NT2/D1 (cell line): ENCODE measurements around the gene ISM2.
"Not testable (repeated sequence)": the region's sequence is repeated elsewhere in the genome, so short reads cannot be mapped to it uniquely, and the experiment has no call there.

ENCODE experiments used
- DNase-seq: peaks from one replicate; pipeline ENCODE4 v3.0.0-alpha.2; 2011; ENCODE audit warnings: low read depth, low spot score
- H3K27me3 ChIP-seq: 2 replicates; pipeline ENCODE4 v1.6.0; 2011; ENCODE audit warnings: mild to moderate bottlenecking; ENCODE audit not compliant: insufficient read length, insufficient read depth
- H3K36me3 ChIP-seq: 2 replicates; pipeline ENCODE4 v1.6.1; 2011; ENCODE audit warnings: mild to moderate bottlenecking, low read length, mixed read lengths; ENCODE audit not compliant: insufficient read depth, insufficient read length
- H3K4me1 ChIP-seq: 2 replicates; pipeline ENCODE4 v1.5.1; 2011; ENCODE audit not compliant: insufficient read depth, insufficient read length
- H3K4me3 ChIP-seq: 2 replicates; pipeline ENCODE4 v1.5.1; 2011; ENCODE audit warnings: low read depth; ENCODE audit not compliant: insufficient read length
- H3K9ac ChIP-seq: 2 replicates; pipeline ENCODE4 v1.6.0; 2011; ENCODE audit warnings: low read depth; ENCODE audit not compliant: insufficient read length
- H3K9me3 ChIP-seq: 2 replicates; pipeline ENCODE4 v1.5.1; 2011; ENCODE audit warnings: mild to moderate bottlenecking, low read length; ENCODE audit not compliant: insufficient read depth
- SUZ12 ChIP-seq: IDR thresholded peaks from 2 replicates; pipeline ENCODE4 v1.6.1; 2011; ENCODE audit not compliant: insufficient read length, insufficient read depth; ENCODE audit errors: extremely low read depth
- YY1 ChIP-seq: IDR thresholded peaks from 2 replicates; pipeline ENCODE4 v1.6.1; 2011; ENCODE audit not compliant: insufficient read length, insufficient read depth
- ZNF274 ChIP-seq: IDR thresholded peaks from 2 replicates; pipeline ENCODE4 v1.6.1; 2011; ENCODE audit warnings: mild to moderate bottlenecking, low read depth, low read length

ISM2 gene

DNA sequence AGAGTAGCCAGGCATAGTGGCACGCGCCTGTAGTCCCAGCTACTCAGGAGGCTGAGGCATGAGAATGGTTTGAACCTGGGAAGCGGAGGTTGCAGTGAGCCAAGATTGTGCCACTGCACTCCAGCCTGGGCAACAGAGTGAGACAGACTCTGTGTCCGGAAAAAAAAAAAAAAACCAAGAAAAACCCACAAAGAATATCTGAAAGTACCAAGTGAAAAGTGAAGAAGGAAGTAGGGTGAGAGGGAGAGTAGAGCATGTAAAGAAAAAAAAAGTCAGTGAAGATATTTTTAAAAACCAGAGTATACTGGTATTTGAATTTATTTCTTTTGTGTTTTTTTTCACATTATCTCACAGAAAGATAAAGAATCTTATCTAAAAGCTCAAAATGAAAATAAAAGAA is 43.3 kb upstream of the ISM2 start:
- no peak overlapping the region for H3K4me3 ChIP-seq
- H3K9me3 ChIP-seq: no peaks in the 10 kb centered on the region
- peaks cover 9% of the 10 kb centered on the region for H3K36me3 ChIP-seq
- no peak overlapping the region for H3K9ac ChIP-seq
- H3K4me1 ChIP-seq: no peaks in the 10 kb centered on the region
- DNase-seq: no peak
- TF ChIP-seq ZNF274 (no peak), YY1 (no peak), SUZ12 (no peak)
- H3K27me3 ChIP-seq: no peaks in the 10 kb centered on the region

DNA sequence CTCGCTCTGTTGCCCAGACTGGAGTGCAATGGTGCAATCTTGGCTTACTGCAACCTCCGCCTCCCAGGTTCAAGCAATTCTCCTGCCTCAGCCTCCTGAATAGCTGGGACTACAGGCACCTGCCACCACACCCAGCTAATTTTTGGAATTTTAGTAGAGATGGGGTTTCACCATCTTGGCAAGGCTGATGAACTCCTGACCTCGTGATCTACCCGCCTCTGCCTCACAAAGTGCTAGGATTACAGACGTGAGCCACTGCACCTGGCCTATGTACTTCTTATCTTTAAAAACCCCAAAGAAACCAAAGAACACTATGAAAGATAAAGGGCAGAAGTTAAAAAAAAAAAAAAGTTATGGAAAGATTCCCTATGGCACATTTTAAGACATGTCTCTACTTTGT is 38.3 kb upstream of the ISM2 start:
- not testable (repeated sequence) for H3K36me3 ChIP-seq, H3K27me3 ChIP-seq, DNase-seq

DNA sequence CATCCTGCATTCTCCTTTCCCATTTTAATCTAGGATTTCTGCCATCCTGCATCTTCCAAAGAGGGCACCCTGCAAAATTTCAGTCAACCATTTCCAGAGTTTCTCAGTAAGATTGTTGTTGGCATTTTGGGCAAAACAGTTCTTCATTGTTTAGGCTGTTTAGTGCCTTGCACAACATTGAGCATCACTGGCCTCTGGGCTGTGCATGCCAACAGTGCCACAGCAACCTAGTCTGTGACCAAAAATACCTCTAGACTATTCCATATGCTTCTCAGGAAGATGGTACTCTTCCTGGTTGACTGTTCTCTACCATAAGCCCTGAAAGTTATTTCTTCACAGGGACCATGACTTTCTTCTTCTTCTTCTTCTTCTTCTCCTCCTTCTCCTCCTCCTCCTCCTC is 32.5 kb upstream of the ISM2 start:
- no peaks in the 10 kb centered on the region for H3K27me3 ChIP-seq
- H3K36me3 ChIP-seq: no peaks in the 10 kb centered on the region
- no peak for TF ChIP-seq YY1
- TF ChIP-seq SUZ12: no peak
- TF ChIP-seq ZNF274: no peak
- DNase-seq: no peak
- H3K4me3 ChIP-seq: no peak overlapping the region
- no peaks in the 10 kb centered on the region for H3K4me1 ChIP-seq
- H3K9me3 ChIP-seq: no peaks in the 10 kb centered on the region
- H3K9ac ChIP-seq: no peak overlapping the region

More for the DNA sequence above, 38.3 kb upstream of the ISM2 start:
- H3K4me1 ChIP-seq, H3K9ac ChIP-seq, H3K9me3 ChIP-seq, H3K4me3 ChIP-seq: not testable (repeated sequence)

DNA sequence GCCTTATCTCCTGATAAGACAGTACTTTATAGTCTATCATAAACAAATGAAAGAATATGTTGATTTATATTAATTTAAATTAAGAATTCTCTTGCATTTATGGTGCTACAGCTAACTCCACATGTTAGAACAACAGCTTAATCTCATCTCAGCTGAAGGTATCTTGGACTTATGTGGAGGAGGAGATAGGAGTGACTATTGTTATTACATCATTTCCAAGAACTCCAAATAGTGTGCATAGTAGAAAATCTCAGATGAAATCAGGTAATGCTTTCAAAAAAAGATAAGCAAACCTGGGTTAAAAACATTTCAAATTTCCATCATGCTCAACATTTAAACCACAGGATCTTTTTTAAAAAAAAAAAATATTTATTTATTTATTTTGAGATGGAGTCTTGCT is 31.3 kb upstream of the ISM2 start:
- H3K4me1 ChIP-seq: no peaks in the 10 kb centered on the region
- no peak overlapping the region for H3K9ac ChIP-seq
- no peak for TF ChIP-seq ZNF274
- no peak for TF ChIP-seq SUZ12
- TF ChIP-seq YY1: no peak
- no peak overlapping the region for H3K4me3 ChIP-seq
- no peaks in the 10 kb centered on the region for H3K27me3 ChIP-seq
- H3K9me3 ChIP-seq: no peaks in the 10 kb centered on the region
- DNase-seq: no peak
- H3K36me3 ChIP-seq: no peaks in the 10 kb centered on the region

DNA sequence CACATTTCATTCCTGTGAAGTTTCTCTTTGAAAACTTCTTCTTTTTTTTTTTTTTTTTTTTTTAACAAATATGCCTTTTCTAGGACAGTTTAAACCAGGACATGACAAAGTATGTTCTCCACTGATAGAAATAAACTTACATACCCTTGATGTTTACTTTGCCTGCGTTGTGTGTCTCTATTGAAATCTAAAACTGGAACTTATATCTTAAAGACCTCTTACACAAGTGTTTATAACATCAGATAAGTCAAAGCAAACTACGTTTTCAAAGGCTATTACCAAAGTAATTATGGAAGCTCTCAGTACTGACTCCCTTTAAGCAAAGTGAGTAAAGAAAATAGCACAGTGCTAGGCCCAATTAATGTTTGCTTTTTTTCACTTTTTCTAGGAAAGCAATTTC is 30.6 kb upstream of the ISM2 start:
- H3K4me3 ChIP-seq: no peak overlapping the region
- TF ChIP-seq YY1 (no peak), ZNF274 (no peak), SUZ12 (no peak)
- H3K36me3 ChIP-seq: no peaks in the 10 kb centered on the region
- no peak overlapping the region for H3K9ac ChIP-seq
- H3K9me3 ChIP-seq: no peaks in the 10 kb centered on the region
- no peak for DNase-seq
- H3K27me3 ChIP-seq: no peaks in the 10 kb centered on the region
- no peaks in the 10 kb centered on the region for H3K4me1 ChIP-seq

DNA sequence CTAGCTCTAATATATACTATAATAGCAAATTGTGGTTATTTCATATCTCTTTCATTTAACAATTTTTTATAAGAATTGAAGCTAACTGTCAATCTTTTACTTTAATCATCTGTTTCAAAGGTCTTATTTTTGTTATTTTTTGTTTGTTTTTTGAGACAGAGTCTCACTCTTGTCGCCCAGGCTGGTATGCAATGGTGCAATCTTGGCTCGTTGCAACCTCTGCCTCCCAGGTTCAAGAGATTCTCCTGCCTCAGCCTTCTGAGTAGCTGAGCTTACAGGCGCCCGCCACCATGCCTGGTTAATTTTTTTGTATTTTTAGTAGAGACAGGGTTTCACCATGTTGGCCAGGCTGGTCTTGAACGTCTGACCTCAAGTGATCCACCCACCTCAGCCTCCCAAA is 30.1 kb upstream of the ISM2 start:
- H3K9me3 ChIP-seq, H3K4me1 ChIP-seq, H3K27me3 ChIP-seq, H3K9ac ChIP-seq, DNase-seq, H3K4me3 ChIP-seq, H3K36me3 ChIP-seq: not testable (repeated sequence)

DNA sequence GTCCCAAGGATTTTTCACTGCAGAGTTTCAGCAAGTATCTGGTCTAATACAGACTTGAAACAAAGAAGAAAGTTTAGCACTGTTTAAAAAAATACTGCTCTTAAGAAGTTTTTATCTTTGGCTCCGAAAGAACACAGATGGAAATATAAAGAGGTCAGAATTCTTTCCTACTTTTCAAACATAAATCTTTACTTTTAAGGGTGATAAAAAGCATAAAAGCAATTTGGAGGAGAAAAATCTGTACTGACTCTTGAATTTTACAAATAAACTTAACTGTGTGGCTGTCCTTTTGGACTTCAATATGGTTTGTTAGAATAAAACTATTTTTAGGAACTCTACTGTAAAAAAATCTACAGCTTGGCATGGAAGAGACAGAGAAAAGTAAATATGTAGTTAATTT is 27.6 kb upstream of the ISM2 start:
- Histone ChIP-seq H3K27me3 (no peaks in the 10 kb centered on the region), H3K4me3 (no peak overlapping the region), H3K36me3 (peaks cover 1% of the 10 kb centered on the region), H3K4me1 (no peaks in the 10 kb centered on the region), H3K9ac (no peak overlapping the region), H3K9me3 (no peaks in the 10 kb centered on the region)
- TF ChIP-seq YY1: no peak
- no peak for TF ChIP-seq ZNF274
- no peak for TF ChIP-seq SUZ12
- DNase-seq: no peak

DNA sequence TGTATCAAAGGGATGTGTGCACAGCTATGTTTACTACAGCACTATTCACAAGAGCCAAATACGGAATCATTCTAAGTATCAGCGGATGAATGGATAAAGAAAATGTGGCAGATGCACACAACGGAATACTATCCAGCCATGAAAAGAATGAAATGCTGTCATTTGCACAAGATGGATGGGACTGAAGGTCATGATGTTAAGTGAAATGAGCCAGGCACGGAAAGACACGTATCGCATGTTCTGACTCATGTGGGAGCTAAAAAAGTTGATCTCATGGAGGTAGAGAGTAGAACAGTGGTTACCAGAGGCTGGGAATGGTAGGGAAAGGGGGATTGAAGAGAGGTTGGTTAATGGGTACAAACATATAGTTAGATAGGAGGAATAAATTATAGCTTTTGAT is 25.9 kb upstream of the ISM2 start:
- no peak for DNase-seq
- Histone ChIP-seq H3K27me3 (no peaks in the 10 kb centered on the region), H3K4me3 (no peak overlapping the region), H3K9ac (no peak overlapping the region), H3K36me3 (peaks cover 12% of the 10 kb centered on the region), H3K9me3 (no peaks in the 10 kb centered on the region), H3K4me1 (no peaks in the 10 kb centered on the region)
- TF ChIP-seq SUZ12 (no peak), YY1 (no peak), ZNF274 (no peak)
